Neuronal stem cell (in vitro differentiated cells): Measurements from ENCODE around the gene NUDCD2.

Experiments used
- DNase-seq: peaks from one replicate; pipeline ENCODE4 v3.0.0-alpha.2; 2013; ENCODE audit warnings: low spot score
- H2AFZ ChIP-seq: one replicate; pipeline ENCODE4 v1.6.1; 2013; ENCODE audit warnings: mild to moderate bottlenecking, low read length, inconsistent platforms
- H2AK5ac ChIP-seq: 2 replicates; pipeline ENCODE4 v1.6.1; 2013; ENCODE audit warnings: low read depth, mild to moderate bottlenecking, inconsistent platforms, low read length, moderate library complexity, mixed read lengths
- H2BK120ac ChIP-seq: 2 replicates; pipeline ENCODE4 v1.6.1; 2013; ENCODE audit warnings: low read depth, mild to moderate bottlenecking, inconsistent platforms, low read length, moderate library complexity, mixed read lengths
- H2BK12ac ChIP-seq: one replicate; pipeline ENCODE4 v1.6.1; 2013; ENCODE audit warnings: low read length, inconsistent platforms
- H2BK15ac ChIP-seq: 2 replicates; pipeline ENCODE4 v1.6.1; 2013; ENCODE audit warnings: mild to moderate bottlenecking, low read length, inconsistent platforms, mixed read lengths
- H2BK5ac ChIP-seq: one replicate; pipeline ENCODE4 v1.6.1; 2013; ENCODE audit warnings: inconsistent platforms, mild to moderate bottlenecking, low read length, moderate library complexity
- H3K14ac ChIP-seq: one replicate; pipeline ENCODE4 v1.6.1; 2013; ENCODE audit warnings: low read length, inconsistent platforms
- H3K18ac ChIP-seq: 2 replicates; pipeline ENCODE4 v1.6.1; 2013; ENCODE audit warnings: low read length, inconsistent platforms
- H3K23ac ChIP-seq: 2 replicates; pipeline ENCODE4 v1.6.1; 2013; ENCODE audit warnings: low read depth, mild to moderate bottlenecking, mixed read lengths, low read length, inconsistent platforms; ENCODE audit not compliant: poor library complexity
- H3K27ac ChIP-seq: replicated peaks from 3 replicates; pipeline ENCODE4 v1.5.1; 2013; ENCODE audit warnings: low read length, inconsistent platforms
- H3K27me3 ChIP-seq, 3 experiments: 2 replicates each; pipeline ENCODE4 v1.6.1; 2013; ENCODE audit warnings: low read length in 3 of 3, mild to moderate bottlenecking in 2 of 3, inconsistent platforms in 1 of 3, low read depth in 1 of 3, mixed read lengths in 1 of 3, moderate library complexity in 1 of 3; ENCODE audit not compliant: control insufficient read depth in 3 of 3, insufficient read depth in 3 of 3
- H3K36me3 ChIP-seq, 2 donors: replicated peaks in 1 of 2; 2 replicates each; pipeline ENCODE4 v1.6.1; 2013; ENCODE audit warnings: low read length in 2 of 2; ENCODE audit not compliant: control insufficient read depth in 2 of 2, insufficient read depth in 2 of 2
- H3K4ac ChIP-seq: 2 replicates; pipeline ENCODE4 v1.6.1; 2013; ENCODE audit warnings: inconsistent platforms, mild to moderate bottlenecking, low read length, moderate library complexity
- H3K4me1 ChIP-seq, 2 donors: 1 replicate in 1 of 2; 2 replicates in 1 of 2; pipeline ENCODE4 v1.6.1; 2013; ENCODE audit warnings: low read length in 2 of 2, low read depth in 1 of 2; ENCODE audit not compliant: control insufficient read depth in 2 of 2, insufficient read depth in 1 of 2
- H3K4me2 ChIP-seq: one replicate; pipeline ENCODE4 v1.6.1; 2013; ENCODE audit warnings: mild to moderate bottlenecking, low read length, inconsistent platforms; ENCODE audit not compliant: insufficient read depth, poor library complexity, severe bottlenecking
- H3K4me3 ChIP-seq, 2 donors: 2 replicates each; pipeline ENCODE4 v1.5.1; 2013; ENCODE audit warnings: low read length in 2 of 2, mild to moderate bottlenecking in 2 of 2, inconsistent platforms in 1 of 2, moderate library complexity in 1 of 2
- H3K79me1 ChIP-seq: one replicate; pipeline ENCODE4 v1.6.1; 2013; ENCODE audit warnings: low read depth, mild to moderate bottlenecking, inconsistent platforms, low read length, moderate library complexity
- H3K9ac ChIP-seq: one replicate; pipeline ENCODE4 v1.6.1; 2013; ENCODE audit warnings: mild to moderate bottlenecking, low read depth, low read length, inconsistent platforms; ENCODE audit not compliant: poor library complexity
- H3K9me3 ChIP-seq, 2 donors: replicated peaks in 1 of 2; 2 replicates each; pipeline versions ENCODE3 to v1.6.1; 2013; ENCODE audit warnings: low read length in 2 of 2, mild to moderate bottlenecking in 2 of 2, inconsistent platforms in 1 of 2, low read depth in 1 of 2, mixed read lengths in 1 of 2, moderate library complexity in 1 of 2; ENCODE audit not compliant: control insufficient read depth in 2 of 2, insufficient read depth in 1 of 2
- H4K8ac ChIP-seq: one replicate; pipeline ENCODE4 v1.6.1; 2013; ENCODE audit warnings: low read depth, mild to moderate bottlenecking, inconsistent platforms, low read length, moderate library complexity
- H4K91ac ChIP-seq: one replicate; pipeline ENCODE4 v1.6.1; 2013; ENCODE audit warnings: low read length, low read depth, mild to moderate bottlenecking, inconsistent platforms; ENCODE audit not compliant: poor library complexity
- WGBS, 2 donors: extraction: QIAGEN DNeasy Blood & Tissue Kit; methylation state at CpG; one replicate each; pipeline ENCODE4 v1.1.7; 2013; ENCODE audit warnings: missing lambda C conversion rate in 2 of 2, mixed read lengths in 1 of 2; ENCODE audit not compliant: insufficient read length in 2 of 2, insufficient replicate concordance in 1 of 2; ENCODE audit errors: extremely low coverage in 2 of 2; 5-methylcytosine and 5-hydroxymethylcytosine counted together

Gene NUDCD2

DNA sequence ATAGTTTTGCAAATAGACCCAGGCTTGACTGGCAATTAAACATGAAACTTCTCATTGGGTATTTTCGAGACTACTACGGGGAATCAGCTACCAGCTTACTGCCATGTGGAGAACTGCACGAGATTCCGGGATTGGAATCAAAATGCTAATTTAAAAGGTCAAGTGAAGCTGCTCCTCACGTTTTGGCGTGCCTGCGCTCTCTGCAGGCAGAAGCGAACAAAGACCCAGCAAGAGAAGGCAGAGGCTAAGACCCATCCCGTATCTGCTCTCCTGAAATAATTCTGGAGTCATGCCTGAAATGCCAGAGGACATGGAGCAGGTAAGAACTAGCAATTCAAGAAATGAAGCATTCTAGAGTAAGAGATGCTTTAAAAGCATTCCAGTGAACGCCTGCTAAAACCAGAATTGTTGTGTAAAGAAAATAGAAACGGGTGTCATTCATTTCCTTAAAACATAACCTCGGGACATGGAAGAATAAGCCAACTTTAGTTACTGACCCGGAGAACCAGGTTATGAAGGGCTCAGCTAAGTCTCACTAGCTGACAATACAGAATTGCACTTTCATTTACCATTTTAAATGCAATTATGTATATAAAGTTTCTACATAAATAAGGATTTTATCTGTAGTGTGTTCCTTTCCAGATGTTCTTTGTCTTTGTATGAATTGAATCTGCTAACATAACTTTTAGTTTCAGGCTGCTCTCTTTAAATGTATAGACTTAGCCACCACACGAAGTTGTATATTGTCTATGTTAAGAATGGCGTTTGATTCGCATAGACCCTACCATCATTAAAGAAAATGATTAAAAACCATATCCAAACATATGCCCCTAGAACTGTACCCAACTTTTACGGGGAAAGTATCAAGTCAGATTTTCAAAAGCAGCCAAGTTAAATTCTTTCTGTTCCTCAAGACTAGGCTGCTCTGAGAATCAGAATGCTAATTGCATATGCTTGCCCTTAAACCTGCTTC lies 43.5 kb upstream of the NUDCD2 start:
- Histone ChIP-seq H3K4me3 (peak overlapping the region; percentile 13 to 63), H3K18ac (no peak overlapping the region), H4K91ac (no peak overlapping the region), H3K9ac (no peak overlapping the region), H2BK15ac (no peak overlapping the region), H2BK120ac (no peak overlapping the region), H3K36me3 (peaks cover 0 to 3% of the 10 kb centered on the region in 2 donors), H2AFZ (peak overlapping the region; percentile 74), H3K14ac (no peak overlapping the region), H2BK5ac (no peak overlapping the region), H3K23ac (no peak overlapping the region), H2BK12ac (no peak overlapping the region), H3K4ac (no peak overlapping the region), H2AK5ac (no peak overlapping the region), H3K79me1 (no peaks in the 10 kb centered on the region), H4K8ac (no peak overlapping the region), H3K27me3 (no peaks in the 10 kb centered on the region), H3K4me2 (peak overlapping the region; percentile 45), H3K4me1 (peaks cover 3 to 16% of the 10 kb centered on the region in 2 donors), H3K9me3 (no peaks in the 10 kb centered on the region), H3K27ac (peak overlapping the region; percentile 87)
- no CpG with 5 or more reads among the region's 17 CpGs for WGBS, 2 donors
- peak; percentile 48 for DNase-seq

GRCh38 chr5:163502521-163502920 lies 42.6 kb upstream of the NUDCD2 start:
- H2BK12ac ChIP-seq = no peak overlapping the region
- H3K36me3 ChIP-seq = no peaks in the 10 kb centered on the region
- no peaks in the 10 kb centered on the region for H3K9me3 ChIP-seq
- peaks cover 3 to 16% of the 10 kb centered on the region in 2 donors for H3K4me1 ChIP-seq
- H2AFZ ChIP-seq = peak overlapping the region; percentile 74
- H3K14ac ChIP-seq = no peak overlapping the region
- H3K4me3 ChIP-seq = peak overlapping the region in 1 of 2 donors; percentile 63
- no CpG with 5 or more reads among the region's 8 CpGs for WGBS, 2 donors
- H3K18ac ChIP-seq = no peak overlapping the region
- no peak overlapping the region for H2BK5ac ChIP-seq
- no peak overlapping the region for H2AK5ac ChIP-seq
- H3K27ac ChIP-seq = no peak overlapping the region
- no peak overlapping the region for H3K4me2 ChIP-seq
- H3K79me1 ChIP-seq = no peaks in the 10 kb centered on the region
- H3K27me3 ChIP-seq = no peaks in the 10 kb centered on the region
- no peak for DNase-seq
- H3K4ac ChIP-seq = no peak overlapping the region
- H4K91ac ChIP-seq = no peak overlapping the region
- H2BK15ac ChIP-seq = no peak overlapping the region
- H4K8ac ChIP-seq = no peak overlapping the region
- no peak overlapping the region for H2BK120ac ChIP-seq
- no peak overlapping the region for H3K23ac ChIP-seq
- H3K9ac ChIP-seq = no peak overlapping the region

DNA sequence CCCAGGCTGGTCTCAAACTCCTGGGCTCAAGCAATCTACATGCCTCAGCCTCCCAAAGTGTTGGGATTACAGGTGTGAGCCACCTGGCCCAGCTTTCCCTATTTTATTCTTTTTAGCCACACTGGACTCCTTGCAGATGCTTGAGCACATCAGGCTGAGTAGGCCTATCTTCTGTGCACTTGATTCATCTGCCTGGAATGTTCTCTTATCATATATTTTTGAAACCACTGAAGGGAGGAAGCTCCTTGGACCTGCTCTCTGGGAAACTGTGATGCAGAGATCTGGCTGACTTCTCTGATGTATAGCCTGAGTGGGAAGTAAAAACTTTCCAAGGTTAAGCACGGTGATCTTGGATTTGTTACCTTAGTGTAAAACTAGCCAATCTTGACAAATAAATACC lies 39.0 kb upstream of the NUDCD2 start:
- no peak for DNase-seq
- no peak overlapping the region for H3K4me2 ChIP-seq
- no peak overlapping the region for H2BK5ac ChIP-seq
- H3K14ac ChIP-seq = no peak overlapping the region
- no peak overlapping the region for H3K18ac ChIP-seq
- no peak overlapping the region for H4K8ac ChIP-seq
- no peak overlapping the region for H3K9ac ChIP-seq
- H3K79me1 ChIP-seq = no peaks in the 10 kb centered on the region
- no peak overlapping the region for H2BK12ac ChIP-seq
- no peak overlapping the region for H2BK120ac ChIP-seq
- H4K91ac ChIP-seq = no peak overlapping the region
- no peak overlapping the region for H2AK5ac ChIP-seq
- WGBS, 2 donors = no CpG with 5 or more reads among the region's 1 CpG
- peaks cover 3% of the 10 kb centered on the region in 2 donors for H3K4me1 ChIP-seq
- no peak overlapping the region for H3K4ac ChIP-seq
- H3K36me3 ChIP-seq = no peaks in the 10 kb centered on the region
- H3K23ac ChIP-seq = no peak overlapping the region
- H3K27me3 ChIP-seq = no peaks in the 10 kb centered on the region
- no peak overlapping the region for H3K27ac ChIP-seq
- no peak overlapping the region for H3K4me3 ChIP-seq
- no peak overlapping the region for H2AFZ ChIP-seq
- H2BK15ac ChIP-seq = no peak overlapping the region
- no peaks in the 10 kb centered on the region for H3K9me3 ChIP-seq

- Histone ChIP-seq H3K18ac (no peak overlapping the region), H3K9me3 (no peaks in the 10 kb centered on the region), H4K8ac (no peak overlapping the region), H3K79me1 (no peaks in the 10 kb centered on the region), H3K36me3 (peaks cover 5 to 12% of the 10 kb centered on the region in 2 donors), H2AK5ac (no peak overlapping the region), H2BK12ac (no peak overlapping the region), H3K4me3 (no peak overlapping the region), H2BK120ac (no peak overlapping the region), H2BK15ac (no peak overlapping the region), H4K91ac (no peak overlapping the region), H3K23ac (no peak overlapping the region), H3K9ac (no peak overlapping the region), H3K27me3 (no peaks in the 10 kb centered on the region), H3K4me1 (no peaks in the 10 kb centered on the region), H3K4me2 (no peak overlapping the region), H2AFZ (no peak overlapping the region), H3K14ac (no peak overlapping the region), H3K4ac (no peak overlapping the region), H3K27ac (no peak overlapping the region), H2BK5ac (no peak overlapping the region)
- WGBS, 2 donors = no CpG with 5 or more reads among the region's 3 CpGs
- no peak for DNase-seq
These were observed 37.4 kb upstream of the NUDCD2 start for GRCh38 chr5:163497315-163497714.
